ENCODE results near the gene TCOF1.

Gene TCOF1

GRCh38 chr5:150446088-150446487 lies 88.6 kb downstream of the TCOF1 start:
- Histone ChIP-seq H3K27me3 (ENCODE audit: insufficient read depth, low read length) (no peaks in the 10 kb centered on the region), H3K36me3 (ENCODE audit: insufficient read depth, low read depth, low read length) (peaks cover 66% of the 10 kb centered on the region), H3K9me3 (ENCODE audit: insufficient read depth, low read depth, low read length) (no peaks in the 10 kb centered on the region), H3K4me1 (ENCODE audit: insufficient read depth, low read length) (peaks cover 14% of the 10 kb centered on the region; the same call in 1 of the 2 replicates), H3K9ac (ENCODE audit: low read depth, low read length) (no peak overlapping the region; the same call in 1 of the 2 replicates), H3K27ac (ENCODE audit: low read length) (no peak overlapping the region), H3K4me3 (ENCODE audit: low read length) (no peak overlapping the region)

- Histone ChIP-seq H3K27me3 (ENCODE audit: insufficient read depth, low read length) (no peaks in the 10 kb centered on the region), H3K27ac (ENCODE audit: low read length) (no peak overlapping the region), H3K36me3 (ENCODE audit: insufficient read depth, low read depth, low read length) (peaks cover 66% of the 10 kb centered on the region), H3K9ac (ENCODE audit: low read depth, low read length) (peak overlapping the region; percentile 46; the same call in 1 of the 2 replicates), H3K4me3 (ENCODE audit: low read length) (no peak overlapping the region), H3K4me1 (ENCODE audit: insufficient read depth, low read length) (peaks cover 13% of the 10 kb centered on the region; the same call in 1 of the 2 replicates), H3K9me3 (ENCODE audit: insufficient read depth, low read depth, low read length) (no peaks in the 10 kb centered on the region)
These were observed 89.1 kb downstream of the TCOF1 start for GRCh38 chr5:150446583-150446982.

DNA sequence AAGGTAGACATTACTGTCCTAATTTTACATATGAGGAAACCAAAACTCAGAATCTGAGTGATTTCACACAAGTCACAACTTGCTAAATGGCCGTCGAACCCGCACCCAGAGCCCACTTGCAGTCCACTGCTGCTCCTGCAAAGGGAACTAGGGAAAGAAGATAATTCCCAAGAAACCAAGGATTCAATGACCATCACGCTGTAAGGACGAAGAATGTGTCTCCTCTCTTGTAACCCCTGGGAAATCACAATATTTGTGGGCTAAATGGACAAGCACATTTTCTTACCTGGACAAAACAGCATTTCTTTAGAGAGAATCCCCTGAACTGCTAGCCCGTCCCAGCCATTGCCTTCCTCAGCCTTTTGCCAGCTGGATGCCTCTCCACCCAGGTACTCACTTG lies 89.7 kb downstream of the TCOF1 start:
- Histone ChIP-seq H3K4me1 (ENCODE audit: insufficient read depth, low read length) (peaks cover 10% of the 10 kb centered on the region; the same call in 1 of the 2 replicates), H3K9me3 (ENCODE audit: insufficient read depth, low read depth, low read length) (no peaks in the 10 kb centered on the region), H3K4me3 (ENCODE audit: low read length) (peak overlapping the region; percentile 94; the same call in 1 of the 2 replicates), H3K9ac (ENCODE audit: low read depth, low read length) (peak overlapping the region; percentile 98), H3K27ac (ENCODE audit: low read length) (no peak overlapping the region), H3K27me3 (ENCODE audit: insufficient read depth, low read length) (no peaks in the 10 kb centered on the region), H3K36me3 (ENCODE audit: insufficient read depth, low read depth, low read length) (peaks cover 66% of the 10 kb centered on the region)

DNA sequence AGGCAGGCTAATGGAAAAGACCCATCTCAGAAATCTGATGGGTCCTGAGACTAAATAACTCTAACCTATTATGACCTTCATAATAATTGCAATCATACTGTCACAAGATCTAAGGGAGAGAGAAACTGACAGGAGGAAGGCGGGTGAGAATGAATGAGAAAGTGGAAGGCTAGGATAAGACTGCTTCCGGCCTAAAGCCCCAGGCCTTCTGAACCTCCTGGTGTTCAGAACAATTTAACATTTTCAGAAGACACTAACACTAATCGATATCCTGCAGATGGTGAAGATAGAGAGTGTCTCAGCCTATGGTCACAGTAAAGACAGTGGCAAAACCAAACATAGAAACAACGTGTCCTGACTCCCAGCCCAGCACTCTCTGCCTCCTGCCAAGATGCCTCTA lies 90.8 kb downstream of the TCOF1 start:
- Histone ChIP-seq H3K9ac (ENCODE audit: low read depth, low read length) (peak overlapping the region; percentile 98), H3K27ac (ENCODE audit: low read length) (peak overlapping the region; percentile 99), H3K9me3 (ENCODE audit: insufficient read depth, low read depth, low read length) (no peaks in the 10 kb centered on the region), H3K36me3 (ENCODE audit: insufficient read depth, low read depth, low read length) (peaks cover 60% of the 10 kb centered on the region), H3K27me3 (ENCODE audit: insufficient read depth, low read length) (no peaks in the 10 kb centered on the region), H3K4me3 (ENCODE audit: low read length) (peak overlapping the region; percentile 94), H3K4me1 (ENCODE audit: insufficient read depth, low read length) (peaks cover 10% of the 10 kb centered on the region; the same call in 1 of the 2 replicates)

GRCh38 chr5:150448952-150449516 lies 91.5 kb downstream of the TCOF1 start:
- H3K27ac ChIP-seq (ENCODE audit: low read length), result peak overlapping the region; percentile 99
- H3K27me3 ChIP-seq (ENCODE audit: insufficient read depth, low read length), result no peaks in the 10 kb centered on the region
- H3K4me1 ChIP-seq (ENCODE audit: insufficient read depth, low read length), result peaks cover 10% of the 10 kb centered on the region; the same call in 1 of the 2 replicates
- peak overlapping the region; percentile 94 for H3K4me3 ChIP-seq (ENCODE audit: low read length)
- peak overlapping the region; percentile 98 for H3K9ac ChIP-seq (ENCODE audit: low read depth, low read length)
- no peaks in the 10 kb centered on the region for H3K9me3 ChIP-seq (ENCODE audit: insufficient read depth, low read depth, low read length)
- H3K36me3 ChIP-seq (ENCODE audit: insufficient read depth, low read depth, low read length), result peaks cover 53% of the 10 kb centered on the region

Data from iPS-20b (cell line).